ENCODE results near the gene KCMF1. TPM values are rescaled to one million over a fixed set of nuclear protein-coding genes. Genes with fewer than 3 reads are reported as not detected.
"Not testable (repeated sequence)": the region's sequence is repeated elsewhere in the genome, so short reads cannot be mapped to it uniquely, and the experiment has no call there.

The KCMF1 gene
- polyA plus RNA-seq, 3 donors from 2014 or later = 19.4 to 29.2 (median 25.5) TPM

DNA sequence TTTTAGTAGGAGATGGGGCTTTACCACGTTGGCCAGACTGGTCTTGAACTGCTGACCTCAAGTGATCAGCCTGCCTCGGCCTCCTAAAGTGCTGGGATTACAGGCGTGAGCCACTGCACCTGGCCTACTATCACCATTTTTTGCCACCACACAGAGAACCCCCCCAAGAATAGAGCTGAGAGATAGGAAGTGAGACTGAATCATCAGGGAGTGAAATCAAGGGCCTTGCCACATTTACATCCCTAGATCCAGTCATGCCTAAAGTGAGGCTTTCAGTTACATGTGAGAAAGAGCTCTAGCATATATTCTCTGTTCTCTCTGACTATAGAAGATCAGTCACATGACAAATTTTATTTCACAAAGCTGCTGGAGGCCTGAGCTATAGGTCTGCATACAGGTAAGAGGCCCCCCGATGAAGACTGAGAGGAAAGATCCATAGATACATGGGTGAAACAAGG lies 28.0 kb upstream of the KCMF1 start:
- no peak for DNase-seq
- peaks cover 42 to 44% of the 10 kb centered on the region in 2 donors for H3K4me1 Mint-ChIP-seq
- H3K9me3 Mint-ChIP-seq = no peaks in the 10 kb centered on the region
- H3K27me3 Mint-ChIP-seq (ENCODE audit: low read depth in 3 of 3) = peaks cover 4 to 13% (median 11%) of the 10 kb centered on the region in 3 donors
- H3K4me3 Mint-ChIP-seq = no peak overlapping the region
- H3K27ac Mint-ChIP-seq = peak overlapping the region in 1 of 6 donors; percentile 47
- H3K36me3 Mint-ChIP-seq = peaks cover 0 to 5% (median 0%) of the 10 kb centered on the region in 3 donors

DNA sequence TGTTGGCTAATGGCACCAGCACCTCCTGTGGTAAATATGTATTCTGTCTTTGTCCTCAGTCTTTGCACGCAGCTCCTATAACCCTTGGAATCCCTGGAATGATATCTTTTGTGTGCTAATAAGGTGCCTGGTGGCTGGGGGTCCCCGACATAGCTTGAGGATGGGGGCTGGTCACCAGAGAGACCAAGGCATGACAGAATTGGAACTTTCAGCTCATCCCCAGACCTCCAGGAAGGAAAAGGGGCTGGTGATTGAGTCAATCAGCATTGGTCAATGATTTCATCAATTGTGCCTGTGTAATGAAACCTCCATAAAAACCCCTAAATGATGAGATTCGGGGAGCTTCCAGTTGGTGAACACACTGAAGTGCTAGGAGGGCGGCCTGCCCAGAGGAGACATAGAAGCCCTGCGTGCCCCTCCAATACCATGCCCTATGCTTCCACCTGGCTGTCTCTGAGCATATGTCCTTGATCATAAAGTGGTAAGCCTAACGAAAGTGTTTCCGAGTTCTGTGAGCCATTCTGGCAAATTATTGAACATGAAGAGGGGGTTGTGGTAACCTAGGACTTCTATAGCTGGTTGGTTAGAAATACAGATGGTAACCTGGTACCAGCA lies 26.6 kb upstream of the KCMF1 start:
- no peak for DNase-seq
- Mint-ChIP-seq H3K27me3 (ENCODE audit: low read depth in 3 of 3) (peaks cover 2 to 6% (median 3%) of the 10 kb centered on the region in 3 donors), H3K36me3 (peaks cover 0 to 5% (median 0%) of the 10 kb centered on the region in 3 donors), H3K27ac (peak overlapping the region in 3 of 6 donors; percentile 13 to 57 (median 20)), H3K4me1 (peaks cover 28 to 30% of the 10 kb centered on the region in 2 donors), H3K9me3 (no peaks in the 10 kb centered on the region), H3K4me3 (no peak overlapping the region)

DNA sequence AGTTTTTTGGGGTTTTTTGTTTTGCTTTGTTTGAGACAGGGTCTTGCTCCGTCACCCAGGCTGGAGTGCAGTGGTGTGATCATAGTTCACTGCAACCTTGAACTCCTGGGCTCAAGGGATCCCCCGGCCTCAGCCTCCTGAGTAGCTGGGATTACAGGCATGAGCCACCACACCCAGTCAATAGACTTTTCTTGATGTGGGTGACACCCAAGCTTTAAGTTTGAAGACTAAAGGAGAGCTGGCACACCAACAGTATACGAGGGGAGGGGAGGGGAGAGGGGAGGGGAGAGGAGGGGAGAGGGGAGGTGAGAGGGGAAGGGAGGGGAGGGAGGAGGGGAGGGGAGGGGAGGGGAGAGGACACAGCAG lies 25.1 kb upstream of the KCMF1 start:
- Mint-ChIP-seq H3K27ac (peak overlapping the region in 3 of 6 donors; percentile 7 to 73 (median 67)), H3K4me1 (peaks cover 20 to 21% of the 10 kb centered on the region in 2 donors)
- not testable (repeated sequence) for H3K27me3 Mint-ChIP-seq (ENCODE audit: low read depth in 3 of 3); DNase-seq; H3K4me3 Mint-ChIP-seq; H3K9me3 Mint-ChIP-seq; H3K36me3 Mint-ChIP-seq

DNA sequence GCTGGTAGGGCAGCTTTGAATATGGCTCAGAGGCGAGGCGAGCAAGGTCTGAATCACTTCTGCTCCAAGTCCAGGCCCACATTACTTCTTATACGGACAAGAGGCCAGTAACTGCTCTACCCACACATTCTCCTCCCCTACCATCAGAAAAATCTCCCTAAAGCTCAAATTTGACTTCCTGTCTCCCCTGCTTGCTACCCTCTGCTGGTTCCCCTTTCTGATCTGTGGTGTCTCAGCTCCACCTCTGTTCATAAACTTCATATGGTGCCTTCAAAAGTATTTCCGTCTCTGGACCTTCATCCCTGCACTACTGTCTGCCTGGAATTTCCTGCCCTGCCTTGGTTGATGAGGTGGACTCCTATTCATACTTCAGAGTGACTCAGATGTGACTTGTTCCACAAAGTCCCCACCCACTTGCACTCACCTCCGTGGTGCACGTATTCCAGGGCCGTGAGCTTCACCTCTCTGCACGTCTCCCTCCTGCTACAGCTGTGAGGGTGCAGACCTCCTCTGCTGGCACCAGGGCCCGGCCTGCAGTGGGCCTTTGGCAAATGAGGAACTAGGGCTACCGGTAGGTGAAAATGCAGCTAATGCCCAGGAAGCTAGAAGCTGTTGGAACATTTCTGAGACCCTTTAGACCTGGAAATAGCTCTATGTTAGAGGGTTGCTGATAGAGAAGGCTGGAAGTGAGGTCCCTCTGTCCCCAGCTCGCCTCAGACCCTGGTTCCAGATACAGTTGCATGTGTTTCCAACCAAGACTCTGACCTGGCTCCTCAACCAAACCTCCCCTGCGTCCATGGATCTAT lies 24.6 kb upstream of the KCMF1 start:
- H3K36me3 Mint-ChIP-seq = peaks cover 0 to 5% (median 0%) of the 10 kb centered on the region in 3 donors
- peaks cover 0 to 1% (median 0%) of the 10 kb centered on the region in 3 donors for H3K27me3 Mint-ChIP-seq (ENCODE audit: low read depth in 3 of 3)
- peak; percentile 24 to 32 (median 25) for DNase-seq
- peak overlapping the region; percentile 10 to 58 (median 48) for H3K4me3 Mint-ChIP-seq
- H3K9me3 Mint-ChIP-seq = no peaks in the 10 kb centered on the region
- peaks cover 20 to 21% of the 10 kb centered on the region in 2 donors for H3K4me1 Mint-ChIP-seq
- H3K27ac Mint-ChIP-seq = peak overlapping the region; percentile 20 to 87 (median 76)

DNA sequence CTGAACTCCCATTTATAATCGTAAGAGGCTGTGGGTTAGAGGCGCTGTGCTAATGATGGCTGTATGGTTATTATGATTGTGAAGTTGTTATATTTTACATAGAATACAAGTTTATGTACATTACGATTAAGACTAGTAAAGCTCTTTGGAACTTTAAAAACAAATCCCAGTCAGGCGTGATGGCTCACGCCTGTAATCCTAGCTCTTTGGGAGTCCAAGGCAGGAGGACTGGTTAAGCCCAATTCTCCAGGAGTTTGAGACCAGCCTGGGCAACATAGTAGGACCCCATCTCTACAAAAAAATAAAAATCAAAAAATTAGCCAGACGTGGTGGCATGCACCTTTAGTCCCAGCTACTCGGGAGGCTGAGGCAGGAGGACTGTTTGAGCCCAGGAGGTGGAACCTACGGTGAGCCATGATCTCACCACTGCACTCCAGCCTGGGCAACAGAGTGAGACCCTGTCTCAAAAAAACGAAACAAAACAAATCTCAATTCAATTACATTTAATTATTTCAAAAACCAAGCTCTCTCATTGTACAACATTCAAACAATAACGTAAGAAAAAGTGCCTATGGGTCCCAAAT lies 23.9 kb upstream of the KCMF1 start:
- Mint-ChIP-seq H3K4me3 (peak overlapping the region in 1 of 5 donors; percentile 48), H3K9me3 (no peaks in the 10 kb centered on the region), H3K27me3 (ENCODE audit: low read depth in 3 of 3) (peaks cover 0 to 1% (median 0%) of the 10 kb centered on the region in 3 donors), H3K4me1 (peaks cover 20 to 21% of the 10 kb centered on the region in 2 donors), H3K36me3 (peaks cover 0 to 5% (median 0%) of the 10 kb centered on the region in 3 donors), H3K27ac (peak overlapping the region in 5 of 6 donors; percentile 20 to 80 (median 67))
- no peak for DNase-seq

DNA sequence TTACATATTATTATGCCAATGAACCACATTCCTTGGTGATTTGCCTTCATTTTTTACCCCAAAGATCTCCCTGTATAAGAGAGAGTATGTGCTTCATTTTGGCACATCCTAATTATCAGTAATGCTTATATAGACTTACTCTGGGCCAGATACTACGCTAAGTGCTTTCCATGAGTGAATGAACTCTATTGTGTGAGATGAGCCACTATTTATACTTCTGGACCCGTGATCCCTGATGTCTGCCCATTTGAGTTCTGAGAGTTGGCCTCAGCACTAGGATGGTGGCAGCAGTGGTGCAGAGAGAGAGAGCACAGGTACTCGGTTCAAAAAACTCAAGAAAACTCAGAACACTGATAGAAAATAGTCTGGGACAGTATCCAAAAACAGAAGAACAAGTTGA lies 17.4 kb upstream of the KCMF1 start:
- H3K27ac Mint-ChIP-seq = no peak overlapping the region
- H3K27me3 Mint-ChIP-seq (ENCODE audit: low read depth in 3 of 3) = peaks cover 0 to 3% (median 0%) of the 10 kb centered on the region in 3 donors
- H3K4me3 Mint-ChIP-seq = no peak overlapping the region
- no peaks in the 10 kb centered on the region for H3K9me3 Mint-ChIP-seq
- no peak for DNase-seq
- H3K36me3 Mint-ChIP-seq = no peaks in the 10 kb centered on the region
- H3K4me1 Mint-ChIP-seq = peaks cover 0 to 2% of the 10 kb centered on the region in 2 donors

DNA sequence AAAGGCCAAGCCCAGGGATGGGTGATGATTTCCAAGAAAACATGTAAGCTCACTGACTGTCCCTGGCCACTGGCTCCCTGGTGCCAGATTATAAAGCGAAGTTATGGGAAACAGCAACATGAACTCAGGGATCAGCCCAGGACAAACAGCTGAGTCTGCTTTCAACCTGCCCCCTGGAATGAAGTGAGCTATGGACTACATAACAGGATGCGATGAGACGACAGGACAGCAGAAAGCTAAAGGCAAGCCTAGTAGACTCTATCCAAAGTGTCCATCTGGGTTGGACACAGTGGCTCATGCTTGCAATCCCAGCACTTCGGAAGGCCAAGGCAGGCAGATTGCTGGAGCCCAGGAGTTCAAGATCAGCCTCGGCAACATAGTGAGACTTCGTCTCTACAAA lies 16.6 kb upstream of the KCMF1 start:
- peaks cover 0 to 2% of the 10 kb centered on the region in 2 donors for H3K4me1 Mint-ChIP-seq
- peaks cover 0 to 3% (median 0%) of the 10 kb centered on the region in 3 donors for H3K27me3 Mint-ChIP-seq (ENCODE audit: low read depth in 3 of 3)
- no peaks in the 10 kb centered on the region for H3K9me3 Mint-ChIP-seq
- H3K4me3 Mint-ChIP-seq = no peak overlapping the region
- DNase-seq = no peak
- no peaks in the 10 kb centered on the region for H3K36me3 Mint-ChIP-seq
- H3K27ac Mint-ChIP-seq = peak overlapping the region in 1 of 6 donors; percentile 48

DNA sequence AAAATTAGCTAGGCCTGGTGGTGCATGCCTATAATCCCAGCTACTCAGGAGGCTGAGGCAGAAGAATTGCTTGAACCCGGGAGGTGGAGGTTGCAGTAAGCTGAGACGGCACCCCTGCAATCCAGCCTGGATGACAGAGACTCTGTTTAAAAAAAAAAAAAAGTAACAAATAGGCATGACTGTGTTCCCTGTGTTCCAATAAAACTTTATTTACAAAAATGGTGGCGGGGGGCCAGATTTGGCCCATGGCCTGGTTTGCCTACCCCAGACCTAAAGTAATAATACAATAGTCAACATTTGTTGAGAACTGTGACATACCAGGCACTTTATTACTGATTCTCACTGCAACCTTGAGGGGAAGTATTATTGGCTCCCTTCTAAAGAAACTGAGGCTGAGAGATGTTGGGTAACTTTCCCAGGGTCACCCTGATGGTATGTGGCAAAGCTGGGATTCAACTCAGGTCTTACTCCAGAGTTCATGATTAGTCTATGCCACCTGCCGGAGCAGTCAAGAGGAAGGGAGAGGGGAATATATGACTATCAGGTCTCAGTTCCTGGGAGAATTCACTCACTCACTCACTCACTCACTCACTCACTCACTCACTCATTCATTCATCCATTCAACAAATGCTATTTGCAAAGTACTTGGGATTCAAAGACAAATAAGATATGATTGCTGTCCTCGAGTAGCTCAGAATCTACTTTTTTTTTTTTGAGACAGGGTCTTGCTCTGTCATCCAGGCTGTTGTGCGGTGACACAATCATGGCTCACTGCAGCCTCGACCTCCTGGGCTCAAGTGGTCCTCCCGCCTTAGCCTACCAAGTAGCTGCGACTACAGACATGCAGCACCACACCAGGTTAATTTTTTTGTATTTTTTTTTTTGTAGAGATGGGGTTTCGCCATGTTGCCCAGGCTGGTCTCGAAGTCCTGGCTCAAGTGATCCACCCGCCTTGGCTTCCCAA lies 14.3 kb upstream of the KCMF1 start:
- Mint-ChIP-seq H3K4me3 (no peak overlapping the region), H3K27me3 (ENCODE audit: low read depth in 3 of 3) (peaks cover 0 to 2% (median 0%) of the 10 kb centered on the region in 3 donors), H3K27ac (no peak overlapping the region), H3K4me1 (peaks cover 2 to 5% of the 10 kb centered on the region in 2 donors), H3K9me3 (no peaks in the 10 kb centered on the region), H3K36me3 (no peaks in the 10 kb centered on the region)
- no peak for DNase-seq

DNA sequence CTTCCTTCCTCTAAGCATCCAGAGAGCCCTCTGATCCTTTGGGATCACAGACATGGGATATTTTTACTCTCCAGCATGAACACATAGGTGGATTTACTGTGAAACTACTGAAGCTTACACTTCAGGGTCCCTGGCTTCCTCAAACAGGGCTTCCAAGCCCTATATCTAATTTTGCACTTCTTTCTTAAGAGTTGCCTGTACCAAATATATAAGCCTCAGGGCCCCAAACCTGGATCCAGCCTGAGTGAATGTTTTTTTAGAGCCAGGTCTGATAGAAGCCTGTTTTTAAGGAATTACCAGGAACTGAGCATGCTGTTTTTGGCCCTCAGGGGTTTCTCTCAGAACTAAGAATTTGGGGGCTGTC lies 13.2 kb upstream of the KCMF1 start:
- peaks cover 0 to under 1% (median 0%) of the 10 kb centered on the region in 3 donors for H3K36me3 Mint-ChIP-seq
- peaks cover 0 to 2% (median 0%) of the 10 kb centered on the region in 3 donors for H3K27me3 Mint-ChIP-seq (ENCODE audit: low read depth in 3 of 3)
- no peaks in the 10 kb centered on the region for H3K9me3 Mint-ChIP-seq
- H3K4me1 Mint-ChIP-seq = peaks cover 3 to 10% of the 10 kb centered on the region in 2 donors
- no peak for DNase-seq
- no peak overlapping the region for H3K4me3 Mint-ChIP-seq
- H3K27ac Mint-ChIP-seq = peak overlapping the region in 1 of 6 donors; percentile 31

DNA sequence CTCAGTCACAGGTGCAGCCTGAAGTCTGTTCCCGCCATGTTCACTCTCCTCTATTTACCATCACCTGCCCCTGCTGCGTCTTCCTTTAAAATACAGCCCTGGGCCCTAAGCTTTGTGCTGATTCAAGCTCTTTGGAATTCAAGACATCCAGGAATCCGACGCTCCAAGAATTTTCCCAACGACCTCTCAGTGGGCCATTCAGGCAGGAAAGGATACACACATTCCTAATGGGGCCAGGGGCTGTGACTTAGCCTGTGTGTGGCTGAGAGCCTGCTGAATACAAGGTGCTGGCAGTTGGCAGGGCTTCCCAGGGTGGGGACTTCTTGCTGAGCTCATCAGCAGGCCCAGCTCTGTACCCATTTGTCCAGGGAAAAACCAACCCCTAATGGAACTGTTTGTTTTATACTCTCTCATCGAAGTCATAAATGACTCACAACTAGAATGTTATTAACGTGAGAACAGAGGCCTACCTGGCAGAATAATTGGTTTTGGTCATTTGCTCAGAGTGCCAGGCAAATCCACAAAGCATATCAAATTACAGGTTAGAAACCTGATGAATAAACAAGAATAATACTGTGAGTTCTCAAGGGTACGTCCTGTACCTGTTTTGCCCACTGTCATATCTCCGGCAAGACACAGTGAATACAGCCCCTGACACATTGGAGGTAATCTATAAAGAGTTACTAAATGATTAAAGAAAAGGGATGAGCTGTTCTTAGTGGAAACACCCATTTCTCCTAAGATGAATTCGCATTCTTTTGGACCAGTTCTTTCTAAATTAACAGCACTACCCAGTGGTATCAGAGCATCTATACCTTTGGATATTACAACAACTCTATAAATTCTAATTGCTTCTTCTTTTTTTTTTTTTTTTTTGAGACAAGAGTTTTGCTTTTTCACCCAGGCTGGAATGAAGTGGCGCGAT lies 12.6 kb upstream of the KCMF1 start:
- peaks cover 0 to 2% (median 0%) of the 10 kb centered on the region in 3 donors for H3K27me3 Mint-ChIP-seq (ENCODE audit: low read depth in 3 of 3)
- peak overlapping the region in 1 of 6 donors; percentile 55 for H3K27ac Mint-ChIP-seq
- peaks cover 9 to 17% of the 10 kb centered on the region in 2 donors for H3K4me1 Mint-ChIP-seq
- H3K36me3 Mint-ChIP-seq = peaks cover 0 to 7% (median 4%) of the 10 kb centered on the region in 3 donors
- no peaks in the 10 kb centered on the region for H3K9me3 Mint-ChIP-seq
- DNase-seq = no peak
- H3K4me3 Mint-ChIP-seq = no peak overlapping the region

DNA sequence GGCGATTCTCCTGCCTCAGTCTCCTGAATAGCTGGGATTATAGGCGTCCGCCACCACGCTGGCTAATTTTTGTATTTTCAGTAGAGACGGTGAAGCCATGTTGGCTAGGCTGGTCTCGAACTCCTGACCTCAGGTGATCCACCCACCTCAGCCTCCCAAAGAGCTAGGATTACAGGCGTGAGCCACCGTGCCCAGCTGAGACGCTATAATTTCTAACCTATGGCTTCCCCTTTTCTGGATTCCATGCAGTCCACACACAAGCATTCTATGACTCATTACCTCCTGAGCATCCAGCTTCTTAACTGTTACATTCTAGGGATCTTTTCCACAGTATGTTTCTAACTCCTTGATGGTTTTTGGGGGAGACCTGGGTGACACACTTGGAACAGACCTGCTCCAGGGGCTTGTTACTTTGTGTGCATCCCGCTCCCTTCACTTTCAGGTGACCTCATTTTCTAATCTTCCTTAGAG lies 11.8 kb upstream of the KCMF1 start:
- no peak for DNase-seq
- no peak overlapping the region for H3K4me3 Mint-ChIP-seq
- H3K27me3 Mint-ChIP-seq (ENCODE audit: low read depth in 3 of 3) = peaks cover 0 to 2% (median 0%) of the 10 kb centered on the region in 3 donors
- H3K27ac Mint-ChIP-seq = peak overlapping the region in 3 of 6 donors; percentile 3 to 59 (median 6)
- peaks cover 0 to 12% (median 9%) of the 10 kb centered on the region in 3 donors for H3K36me3 Mint-ChIP-seq
- peaks cover 14 to 24% of the 10 kb centered on the region in 2 donors for H3K4me1 Mint-ChIP-seq
- no peaks in the 10 kb centered on the region for H3K9me3 Mint-ChIP-seq

Data from immature natural killer cell (primary cell).